HepG2 (cell line): ENCODE measurements around the gene ZNF3. TPM values are rescaled to one million over a fixed set of nuclear protein-coding genes. Genes with fewer than 3 reads are reported as not detected.

Experiments used
- CCDC6 ChIP-seq: sonication (generic); formaldehyde crosslinking; IDR thresholded peaks from 2 replicates; pipeline ENCODE4 v1.8.1; 2022; ENCODE audit warnings: mild to moderate bottlenecking, missing genetic modification reagents, moderate library complexity
- CHD4 ChIP-seq: fragments of 200-600 bp; sonication (generic); IDR thresholded peaks from 2 replicates; pipeline ENCODE4 v1.7.0; 2017; ENCODE audit warnings: mild to moderate bottlenecking, low read length, borderline replicate concordance
- DNMT1 ChIP-seq: sonication (generic); formaldehyde crosslinking; IDR thresholded peaks from 2 replicates; pipeline ENCODE4 v1.5.1; 2020; ENCODE audit warnings: mild to moderate bottlenecking, missing genetic modification reagents
- KDM2A ChIP-seq: sonication (generic); formaldehyde crosslinking; IDR thresholded peaks from 2 replicates; pipeline ENCODE4 v1.4.0; 2020; ENCODE audit warnings: low read depth, missing genetic modification reagents, borderline replicate concordance
- KDM5B ChIP-seq: sonication (generic); formaldehyde crosslinking; IDR thresholded peaks from 2 replicates; pipeline ENCODE4 v1.4.0; 2020; ENCODE audit warnings: missing genetic modification reagents, mild to moderate bottlenecking, borderline replicate concordance
- MZF1 ChIP-seq: sonication (generic); formaldehyde crosslinking; IDR thresholded peaks from 2 replicates; pipeline ENCODE4 v1.8.1; 2023; ENCODE audit warnings: mild to moderate bottlenecking, missing genetic modification reagents, borderline replicate concordance
- NAIF1 ChIP-seq: sonication (generic); formaldehyde crosslinking; IDR thresholded peaks from 2 replicates; pipeline ENCODE4 v1.5.0; 2020; ENCODE audit warnings: mild to moderate bottlenecking, missing genetic modification reagents, borderline replicate concordance
- NKX3-1 ChIP-seq: sonication (generic); formaldehyde crosslinking; IDR thresholded peaks from 2 replicates; pipeline ENCODE4 v1.5.0; 2020; ENCODE audit warnings: missing genetic modification reagents
- PAX8 ChIP-seq: sonication (generic); formaldehyde crosslinking; IDR thresholded peaks from 2 replicates; pipeline ENCODE4 v1.8.0; 2022; ENCODE audit warnings: mild to moderate bottlenecking, missing genetic modification reagents, borderline replicate concordance
- RCOR2 ChIP-seq: IDR thresholded peaks from 2 replicates; pipeline ENCODE4 v1.6.1; 2016; ENCODE audit warnings: missing biosample characterization, missing genetic modification reagents
- RFX5 ChIP-seq: IDR thresholded peaks from 2 replicates; pipeline ENCODE4 v1.6.1; 2011; ENCODE audit warnings: low read depth, low read length, improper control_type of control experiment
- ZFP41 ChIP-seq: sonication (generic); formaldehyde crosslinking; IDR thresholded peaks from 2 replicates; pipeline ENCODE4 v1.4.0; 2020; ENCODE audit warnings: mild to moderate bottlenecking, missing genetic modification reagents, borderline replicate concordance
- ZNF557 ChIP-seq: sonication (generic); formaldehyde crosslinking; IDR thresholded peaks from 2 replicates; pipeline ENCODE4 v1.4.0; 2020; ENCODE audit warnings: missing genetic modification reagents
- ZNF644 ChIP-seq: IDR thresholded peaks from 2 replicates; pipeline ENCODE4 v1.6.1; 2016; ENCODE audit warnings: low read depth
- ZNF7 ChIP-seq: IDR thresholded peaks from 2 replicates; pipeline ENCODE4 v1.6.1; 2016; ENCODE audit warnings: missing biosample characterization, missing genetic modification reagents
- ZNF761 ChIP-seq: sonication (generic); formaldehyde crosslinking; conservative IDR thresholded peaks from 2 replicates; pipeline ENCODE4 v1.4.0; 2020; ENCODE audit warnings: mild to moderate bottlenecking, missing genetic modification reagents
- polyA plus RNA-seq, 8 experiments: library from polyadenylated mRNA; depleted of rRNA in 3 of 8; stranded (reverse) in 7 of 8; unstranded in 1 of 8; fragments of >200 nt; fragmentation: Illumina TruSeq in 4 of 8; extraction: Trizol in 4 of 8; gene quantifications; 2 replicates each; pipeline versions ENCODE4 v1.2.1 to v1.2.3, GENCODE V29; 2011 to 2016; ENCODE audit warnings: low read depth in 4 of 8, missing spikeins in 1 of 8, mixed read lengths in 1 of 8; ENCODE audit not compliant: insufficient read depth in 1 of 8
- total RNA-seq, 5 experiments: library from RNA; depleted of rRNA; stranded (reverse); fragments of >200 nt; fragmentation: Illumina TruSeq; extraction: Trizol; gene quantifications; 2 replicates each; pipeline ENCODE4 v1.2.3, GENCODE V29; 2016; ENCODE audit warnings: low read depth in 1 of 5
- TF ChIP-seq, protein P1 (sequence below): sonication (generic); formaldehyde crosslinking; IDR thresholded peaks from 2 replicates; pipeline ENCODE4 v1.4.0; 2020; ENCODE audit warnings: mild to moderate bottlenecking, low read depth, missing genetic modification reagents
- TF ChIP-seq, protein P2 (sequence below): sonication (generic); formaldehyde crosslinking; IDR thresholded peaks from 2 replicates; pipeline ENCODE4 v1.4.0; 2020; ENCODE audit warnings: mild to moderate bottlenecking, missing genetic modification reagents
- TF ChIP-seq, protein P3 (sequence below): sonication (generic); formaldehyde crosslinking; IDR thresholded peaks from 2 replicates; pipeline ENCODE4 v1.4.0; 2020; ENCODE audit warnings: missing genetic modification reagents

The ZNF3 gene
- total and polyA plus RNA-seq, 2 of the 13 experiments (the other 11 are each of a cell fraction or from before 2014, with no cell fraction given), result 33.7 to 56.9 TPM

DNA sequence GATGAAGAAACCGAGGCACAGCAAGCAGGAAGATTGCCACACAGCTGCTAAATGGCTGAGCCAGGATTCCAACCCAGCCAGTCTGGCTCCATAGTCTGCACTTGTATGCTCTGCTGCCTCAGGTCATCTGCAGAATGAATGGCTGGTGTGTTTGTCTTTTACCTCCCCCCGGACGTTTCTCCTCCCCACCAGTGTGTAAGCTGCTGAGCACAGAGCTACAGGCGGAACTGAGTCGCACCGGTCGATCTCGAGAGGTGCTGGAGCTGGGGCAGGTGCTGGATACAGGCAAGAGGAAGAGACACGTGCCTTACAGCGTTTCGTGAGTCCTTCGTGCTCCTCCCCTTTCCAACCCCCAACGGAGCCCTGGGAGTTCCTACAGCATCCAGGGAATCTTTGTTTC, 40.5 kb upstream of the ZNF3 start (continued):
- no peak for TF ChIP-seq ZNF644 (CRISPR knock-in tag)
- TF ChIP-seq, protein P1, sequence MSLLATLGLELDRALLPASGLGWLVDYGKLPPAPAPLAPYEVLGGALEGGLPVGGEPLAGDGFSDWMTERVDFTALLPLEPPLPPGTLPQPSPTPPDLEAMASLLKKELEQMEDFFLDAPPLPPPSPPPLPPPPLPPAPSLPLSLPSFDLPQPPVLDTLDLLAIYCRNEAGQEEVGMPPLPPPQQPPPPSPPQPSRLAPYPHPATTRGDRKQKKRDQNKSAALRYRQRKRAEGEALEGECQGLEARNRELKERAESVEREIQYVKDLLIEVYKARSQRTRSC, result no peak
- TF ChIP-seq, protein P2, sequence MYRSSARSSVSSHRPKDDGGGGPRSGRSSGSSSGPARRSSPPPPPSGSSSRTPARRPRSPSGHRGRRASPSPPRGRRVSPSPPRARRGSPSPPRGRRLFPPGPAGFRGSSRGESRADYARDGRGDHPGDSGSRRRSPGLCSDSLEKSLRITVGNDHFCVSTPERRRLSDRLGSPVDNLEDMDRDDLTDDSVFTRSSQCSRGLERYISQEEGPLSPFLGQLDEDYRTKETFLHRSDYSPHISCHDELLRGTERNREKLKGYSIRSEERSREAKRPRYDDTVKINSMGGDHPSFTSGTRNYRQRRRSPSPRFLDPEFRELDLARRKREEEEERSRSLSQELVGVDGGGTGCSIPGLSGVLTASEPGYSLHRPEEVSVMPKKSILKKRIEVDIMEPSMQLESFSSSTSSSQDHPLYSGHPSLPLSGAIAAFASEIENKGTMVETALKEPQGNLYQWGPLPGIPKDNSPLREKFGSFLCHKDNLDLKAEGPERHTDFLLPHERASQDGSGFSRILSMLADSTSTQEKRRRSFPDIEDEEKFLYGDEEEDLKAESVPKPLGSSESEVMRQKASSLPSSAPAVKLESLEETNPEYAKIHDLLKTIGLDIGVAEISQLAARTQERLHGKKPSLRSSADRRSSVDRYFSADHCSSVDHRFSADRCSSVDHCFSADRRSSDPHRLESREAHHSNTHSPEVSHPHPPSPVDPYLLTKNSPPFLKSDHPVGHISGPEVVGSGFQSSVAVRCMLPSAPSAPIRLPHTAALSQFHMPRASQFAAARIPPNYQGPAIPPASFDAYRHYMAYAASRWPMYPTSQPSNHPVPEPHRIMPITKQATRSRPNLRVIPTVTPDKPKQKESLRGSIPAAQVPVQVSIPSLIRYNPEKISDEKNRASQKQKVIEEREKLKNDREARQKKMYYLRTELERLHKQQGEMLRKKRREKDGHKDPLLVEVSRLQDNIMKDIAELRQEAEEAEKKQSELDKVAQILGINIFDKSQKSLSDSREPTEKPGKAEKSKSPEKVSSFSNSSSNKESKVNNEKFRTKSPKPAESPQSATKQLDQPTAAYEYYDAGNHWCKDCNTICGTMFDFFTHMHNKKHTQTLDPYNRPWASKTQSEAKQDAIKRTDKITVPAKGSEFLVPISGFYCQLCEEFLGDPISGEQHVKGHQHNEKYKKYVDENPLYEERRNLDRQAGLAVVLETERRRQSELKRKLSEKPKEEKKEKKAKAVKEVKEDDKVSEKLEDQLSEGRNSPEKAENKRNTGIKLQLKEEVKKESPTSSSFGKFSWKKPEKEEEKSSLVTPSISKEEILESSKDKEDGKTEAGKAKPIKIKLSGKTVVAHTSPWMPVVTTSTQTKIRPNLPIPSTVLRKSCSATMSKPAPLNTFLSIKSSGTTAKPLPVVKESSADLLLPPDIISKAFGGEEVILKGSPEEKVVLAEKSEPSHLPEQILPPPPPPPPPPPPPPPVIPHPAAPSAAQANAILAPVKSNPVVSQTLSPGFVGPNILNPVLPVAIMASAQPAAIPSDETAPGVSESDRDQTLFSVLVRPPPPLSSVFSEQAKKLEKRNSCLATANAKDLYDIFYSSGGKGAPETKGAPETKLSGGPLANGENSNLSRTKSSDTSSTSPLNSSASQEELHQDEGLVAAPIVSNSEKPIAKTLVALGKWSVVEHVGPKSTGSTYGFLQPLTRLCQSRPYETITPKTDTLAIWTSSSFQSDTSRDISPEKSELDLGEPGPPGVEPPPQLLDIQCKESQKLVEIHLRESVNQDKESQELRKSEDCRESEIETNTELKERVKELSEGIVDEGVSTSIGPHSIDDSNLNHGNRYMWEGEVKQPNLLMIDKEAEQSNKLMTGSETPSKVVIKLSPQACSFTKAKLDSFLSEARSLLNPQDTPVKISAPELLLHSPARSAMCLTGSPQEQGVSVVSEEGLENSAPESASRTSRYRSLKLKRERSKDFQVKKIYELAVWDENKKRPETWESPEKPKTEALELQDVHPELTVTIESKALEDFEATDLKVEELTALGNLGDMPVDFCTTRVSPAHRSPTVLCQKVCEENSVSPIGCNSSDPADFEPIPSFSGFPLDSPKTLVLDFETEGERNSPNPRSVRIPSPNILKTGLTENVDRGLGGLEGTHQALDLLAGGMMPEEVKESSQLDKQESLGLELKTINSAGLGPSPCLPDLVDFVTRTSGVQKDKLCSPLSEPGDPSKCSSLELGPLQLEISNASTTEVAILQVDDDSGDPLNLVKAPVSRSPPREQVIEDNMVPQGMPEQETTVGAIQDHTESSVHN (CRISPR knock-in tag), result no peak
- no peak for TF ChIP-seq NAIF1 (CRISPR knock-in tag)
- TF ChIP-seq MZF1 (CRISPR knock-in tag), result no peak
- TF ChIP-seq, protein P3, sequence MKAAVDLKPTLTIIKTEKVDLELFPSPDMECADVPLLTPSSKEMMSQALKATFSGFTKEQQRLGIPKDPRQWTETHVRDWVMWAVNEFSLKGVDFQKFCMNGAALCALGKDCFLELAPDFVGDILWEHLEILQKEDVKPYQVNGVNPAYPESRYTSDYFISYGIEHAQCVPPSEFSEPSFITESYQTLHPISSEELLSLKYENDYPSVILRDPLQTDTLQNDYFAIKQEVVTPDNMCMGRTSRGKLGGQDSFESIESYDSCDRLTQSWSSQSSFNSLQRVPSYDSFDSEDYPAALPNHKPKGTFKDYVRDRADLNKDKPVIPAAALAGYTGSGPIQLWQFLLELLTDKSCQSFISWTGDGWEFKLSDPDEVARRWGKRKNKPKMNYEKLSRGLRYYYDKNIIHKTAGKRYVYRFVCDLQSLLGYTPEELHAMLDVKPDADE, result no peak
- no peak for TF ChIP-seq RFX5
- no peak for TF ChIP-seq DNMT1 (CRISPR knock-in tag)
- TF ChIP-seq CCDC6 (CRISPR knock-in tag), result no peak
- TF ChIP-seq KDM2A (CRISPR knock-in tag), result peak; percentile 59; the same call in 1 of the 2 replicates
- no peak for TF ChIP-seq ZNF557 (CRISPR knock-in tag)
- no peak for TF ChIP-seq NKX3-1 (CRISPR knock-in tag)
- peak; percentile 56; the same call in 1 of the 2 replicates for TF ChIP-seq RCOR2 (CRISPR knock-in tag)
- no peak for TF ChIP-seq ZNF761 (CRISPR knock-in tag)
- no peak for TF ChIP-seq CHD4
- TF ChIP-seq PAX8 (CRISPR knock-in tag), result no peak
- TF ChIP-seq KDM5B (CRISPR knock-in tag), result no peak
- peak; percentile 85 for TF ChIP-seq ZNF7 (CRISPR knock-in tag)
- TF ChIP-seq ZFP41, result no peak
